ENCODE data around the gene OR10J4.
"Not testable (repeated sequence)": the region's sequence is repeated elsewhere in the genome, so short reads cannot be mapped to it uniquely, and the experiment has no call there.

OR10J4 gene

DNA sequence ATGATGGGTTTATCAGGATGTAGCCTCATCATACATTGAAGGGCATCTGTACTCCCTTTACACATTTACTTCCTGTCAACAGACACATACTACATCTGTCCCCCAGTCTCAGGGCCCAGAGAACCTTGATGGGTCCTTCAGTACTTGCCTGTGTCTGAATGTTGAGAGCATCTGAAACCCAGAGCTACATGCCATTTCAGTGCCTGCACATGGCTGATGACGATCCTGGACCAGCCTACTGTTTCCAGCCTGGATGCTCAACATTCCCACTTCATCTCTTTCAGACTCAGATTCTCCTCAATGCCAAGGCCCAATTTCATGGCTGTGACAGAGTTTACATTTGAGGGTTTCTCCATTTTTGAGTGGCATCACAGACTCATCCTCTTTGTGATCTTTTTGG is at the start of gene OR10J4:
Gene OR10J4, plus strand, starts transcription at position 301 of the 400 bp plus-strand sequence.
- no peak for DNase-seq (ENCODE audit: low spot score)

- no peak for DNase-seq (ENCODE audit: low spot score)
These were observed 25.2 kb upstream of the OR10J4 start for GRCh38 chr1:159406821-159407220.

- DNase-seq (ENCODE audit: low spot score): no peak
These were observed 23.1 kb upstream of the OR10J4 start for GRCh38 chr1:159408862-159409400.

- DNase-seq (ENCODE audit: low spot score): no peak
These were observed 10.2 kb upstream of the OR10J4 start for GRCh38 chr1:159421821-159422220.

DNA sequence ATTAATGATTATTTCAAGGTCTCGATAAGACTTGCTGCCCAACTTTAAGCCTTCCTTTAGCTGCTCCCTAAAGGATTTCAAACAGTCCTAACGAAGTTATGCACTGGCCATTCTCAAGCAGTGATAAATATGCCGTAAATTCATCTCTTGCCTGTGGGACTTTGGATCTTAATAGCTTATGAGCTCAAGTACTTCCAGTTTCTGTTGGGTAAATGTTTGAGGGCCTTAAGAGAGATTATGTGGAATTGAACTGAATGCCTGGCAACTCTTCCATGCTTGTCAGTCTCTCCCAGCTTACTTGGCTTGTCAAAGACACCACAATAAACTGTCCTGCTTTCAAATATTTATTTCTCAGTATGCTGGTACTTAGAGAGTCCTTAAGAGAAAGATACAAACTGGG is 3.5 kb upstream of the OR10J4 start:
- DNase-seq (ENCODE audit: low spot score): no peak

DNA sequence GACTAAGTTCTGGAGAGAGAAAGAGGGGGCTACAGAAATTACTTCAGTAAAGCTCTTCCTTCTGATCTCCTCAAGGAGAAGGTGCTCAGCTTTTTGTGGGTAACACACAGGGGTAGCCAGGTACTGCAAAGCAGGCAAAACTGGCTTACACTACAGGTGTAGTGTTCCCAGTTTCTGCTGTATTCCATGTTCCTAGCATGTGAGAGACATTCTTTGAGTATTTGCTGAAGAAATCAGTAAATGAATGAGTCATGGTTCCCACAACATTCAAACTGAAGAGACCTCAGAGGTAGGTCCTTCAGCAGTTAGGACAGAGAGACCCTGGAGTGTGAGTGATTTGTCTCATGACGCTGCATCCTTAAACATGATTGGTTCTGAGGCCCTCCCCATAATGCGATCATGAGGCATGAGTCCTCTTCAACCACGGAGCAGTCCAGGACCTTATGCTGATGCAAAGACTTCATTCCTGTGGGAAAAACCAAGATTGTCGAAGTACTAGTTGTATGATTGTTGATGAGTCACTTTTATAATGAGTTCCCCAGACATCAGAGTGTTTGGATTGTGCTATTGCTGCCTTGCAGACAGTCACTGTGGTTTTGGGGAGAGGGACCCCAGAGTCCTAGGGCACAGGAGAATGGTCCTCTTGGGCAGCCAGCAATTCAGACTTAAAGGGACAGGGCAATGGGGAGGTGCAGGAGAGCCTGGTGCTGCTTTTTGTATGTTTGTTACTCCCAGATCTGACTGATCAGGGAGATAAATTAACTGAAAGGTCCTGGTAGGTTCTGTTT is 2.7 kb upstream of the OR10J4 start:
- DNase-seq (ENCODE audit: low spot score): no peak

- DNase-seq (ENCODE audit: low spot score): no peak
These were observed 1.0 kb upstream of the OR10J4 start for GRCh38 chr1:159430985-159431384.

GRCh38 chr1:159436469-159436868 is 4.5 kb downstream of the OR10J4 start:
- DNase-seq (ENCODE audit: low spot score): no peak

GRCh38 chr1:159439422-159439821 is 7.4 kb downstream of the OR10J4 start, which contains the start of gene OR10J1:
OR10J1 (plus strand) TSS chr1:159439722; CDS start chr1:159439792, 70 bp downstream.
- no peak for DNase-seq (ENCODE audit: low spot score)

DNA sequence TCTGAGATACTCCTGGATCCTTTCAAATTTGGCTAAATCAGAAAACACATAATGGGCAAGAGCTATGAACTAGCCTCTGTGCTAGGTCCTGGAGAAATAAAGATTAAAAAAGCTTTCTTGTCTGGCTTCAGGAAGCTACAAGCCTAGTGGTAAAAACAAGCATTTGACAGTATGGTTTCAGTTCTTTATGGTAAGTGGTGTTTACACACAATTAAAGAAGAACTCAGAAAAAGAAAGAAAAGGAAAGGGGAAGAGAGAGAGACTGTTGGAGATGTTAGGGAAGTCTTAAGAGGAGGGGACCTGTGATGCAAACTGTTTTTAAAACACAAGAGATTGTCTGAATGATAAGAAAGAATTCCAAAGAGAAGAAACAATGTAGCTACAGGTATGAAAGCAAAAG is 9.4 kb downstream of the OR10J4 start:
- no peak for DNase-seq (ENCODE audit: low spot score)

GRCh38 chr1:159442428-159442827 is 10.4 kb downstream of the OR10J4 start:
- DNase-seq (ENCODE audit: low spot score): no peak

- no peak for DNase-seq (ENCODE audit: low spot score)
These were observed 11.2 kb downstream of the OR10J4 start for GRCh38 chr1:159443066-159443750.

- DNase-seq (ENCODE audit: low spot score): no peak
These were observed 12.5 kb downstream of the OR10J4 start for GRCh38 chr1:159444511-159444910.

- DNase-seq (ENCODE audit: low spot score): no peak
These were observed 16.2 kb downstream of the OR10J4 start for GRCh38 chr1:159448181-159448580.

GRCh38 chr1:159449605-159450004 is 17.6 kb downstream of the OR10J4 start:
- not testable (repeated sequence) for DNase-seq (ENCODE audit: low spot score)

- DNase-seq (ENCODE audit: low spot score): no peak
These were observed 27.5 kb downstream of the OR10J4 start for GRCh38 chr1:159459551-159459950.

DNA sequence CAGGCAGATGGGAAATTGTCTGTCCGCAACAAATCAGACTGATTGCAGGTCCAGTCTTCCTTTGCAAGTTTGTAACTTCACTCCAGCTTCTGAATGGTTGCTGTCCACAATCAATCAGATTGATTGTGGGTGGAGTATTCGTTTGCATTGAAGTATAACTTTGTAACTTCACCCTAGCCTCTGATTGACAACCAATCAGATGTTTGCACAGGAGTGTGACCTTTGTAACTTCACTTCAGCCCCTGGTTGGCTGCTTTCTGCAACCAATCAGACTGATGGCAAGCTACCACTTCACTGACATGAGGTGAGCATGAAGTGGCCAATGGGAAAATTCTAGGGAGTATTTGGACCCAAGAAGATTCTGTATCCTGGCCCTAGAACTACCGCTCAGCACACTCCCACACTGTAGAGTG is 33.2 kb downstream of the OR10J4 start:
- no peak for DNase-seq (ENCODE audit: low spot score)

DNA sequence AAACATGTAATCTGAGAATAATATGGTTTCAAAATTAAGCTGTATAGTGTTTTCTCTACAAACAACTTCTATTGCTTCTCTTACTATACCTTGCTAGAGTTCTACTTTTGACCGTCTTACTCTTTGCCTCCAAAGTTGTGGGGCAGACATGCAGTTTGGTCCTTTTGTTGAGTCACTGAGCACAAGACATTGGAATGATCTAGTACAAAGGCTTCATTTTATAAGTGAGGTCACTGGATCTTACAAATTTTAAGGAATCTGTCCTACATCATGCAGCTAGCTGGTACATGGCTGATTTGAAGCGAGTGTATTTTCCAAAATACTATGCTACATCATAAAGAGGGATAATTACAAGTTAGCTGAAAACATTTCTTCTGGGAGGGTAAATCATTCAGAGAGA is 36.3 kb downstream of the OR10J4 start:
- DNase-seq (ENCODE audit: low spot score): no peak

- DNase-seq (ENCODE audit: low spot score): no peak
These were observed 38.0 kb downstream of the OR10J4 start for GRCh38 chr1:159469921-159470533.

DNA sequence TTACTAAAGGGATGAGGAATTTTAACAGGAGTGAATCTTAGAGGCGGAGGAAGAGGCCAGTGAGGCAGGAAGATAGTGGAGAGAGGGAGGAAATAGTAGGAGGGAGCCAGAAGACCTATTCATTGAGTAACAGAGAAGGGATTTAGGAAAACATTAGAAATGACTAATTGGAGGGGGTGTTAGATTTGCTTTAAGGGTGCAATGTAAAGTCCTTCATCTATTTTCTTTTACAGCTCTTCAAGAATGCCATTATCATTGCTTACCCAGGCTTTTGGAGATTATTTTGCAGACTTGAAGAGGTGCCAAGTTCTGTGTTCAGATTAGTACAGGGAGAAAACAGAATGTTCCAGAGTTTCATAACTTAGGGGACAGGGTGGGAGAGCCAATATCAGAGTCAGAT is 41.3 kb downstream of the OR10J4 start:
- DNase-seq (ENCODE audit: low spot score): no peak

GRCh38 chr1:159474926-159475325 is 42.9 kb downstream of the OR10J4 start:
- DNase-seq (ENCODE audit: low spot score): no peak
